ENCODE measurements around the gene ZCCHC14.

DNA sequence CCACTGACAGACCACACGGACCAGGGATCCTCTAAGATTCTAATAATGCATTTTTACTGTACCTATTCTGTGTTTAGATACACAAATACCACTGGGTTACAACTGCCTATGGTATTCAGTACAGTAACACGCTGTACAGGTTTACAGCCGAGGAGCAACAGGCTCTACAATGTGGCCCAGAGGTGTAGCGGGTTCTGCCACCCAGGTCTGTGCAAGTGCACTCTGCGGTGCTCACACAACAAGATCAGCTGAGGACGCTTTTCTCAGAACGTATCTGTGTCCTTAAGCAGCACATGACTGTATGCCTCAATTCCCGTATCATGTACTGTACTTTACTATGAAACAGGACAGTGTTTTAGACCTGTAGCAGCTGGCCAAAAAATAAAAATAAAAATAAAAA is 6.5 kb downstream of the ZCCHC14 start:
- no peak for TF ChIP-seq CTCF (IDR thresholded peaks at IDR 0.05 in 8 of 11, conservative IDR thresholded peaks at IDR 0.05 in 3 of 11)
- no peak for TF ChIP-seq POLR2AphosphoS5 (IDR thresholded peaks at IDR 0.05)

Data from spleen (tissue), 7 donors.